T-helper 2 cell treated with Interferon-gamma antibody and Interleukin-4, amounts not matched to agents 5 μg/mL and 100 μg/mL, for 36 hours (primary cell): ENCODE data around the gene RBMS1.
"Not testable (repeated sequence)": the region's sequence is repeated elsewhere in the genome, so short reads cannot be mapped to it uniquely, and the experiment has no call there.

ENCODE experiments used
- DNase-seq: peaks from one replicate; pipeline ENCODE4 v3.0.0; 2021; ENCODE audit warnings: low spot score
- H3K27ac Mint-ChIP-seq: one replicate; pipeline ENCODE4 v1.8.0; 2021; ENCODE audit warnings: mild to moderate bottlenecking, mixed read lengths
- H3K27me3 Mint-ChIP-seq: one replicate; pipeline ENCODE4 v1.8.0; 2021; ENCODE audit warnings: low read depth, mixed read lengths
- H3K36me3 Mint-ChIP-seq: one replicate; pipeline ENCODE4 v1.8.0; 2021; ENCODE audit warnings: low read depth, mixed read lengths
- H3K4me1 Mint-ChIP-seq: one replicate; pipeline ENCODE4 v1.8.0; 2021; ENCODE audit warnings: low read depth, mixed read lengths
- H3K4me3 Mint-ChIP-seq: one replicate; pipeline ENCODE4 v1.8.0; 2022; ENCODE audit warnings: mild to moderate bottlenecking, moderate library complexity, mixed read lengths
- H3K9me3 Mint-ChIP-seq: one replicate; pipeline ENCODE4 v1.8.0; 2021; ENCODE audit warnings: mixed read lengths

Gene RBMS1

GRCh38 chr2:160453111-160453820, 40.3 kb downstream of the RBMS1 start:
- Mint-ChIP-seq H3K27ac (no peak overlapping the region), H3K27me3 (no peaks in the 10 kb centered on the region), H3K4me3 (no peak overlapping the region), H3K4me1 (peaks cover 10% of the 10 kb centered on the region), H3K36me3 (peaks cover 6% of the 10 kb centered on the region), H3K9me3 (peaks cover 4% of the 10 kb centered on the region)
- no peak for DNase-seq

- peaks cover 4% of the 10 kb centered on the region for H3K9me3 Mint-ChIP-seq
- H3K4me1 Mint-ChIP-seq, result peaks cover 14% of the 10 kb centered on the region
These were observed 43.1 kb downstream of the RBMS1 start for GRCh38 chr2:160450486-160450885.

GRCh38 chr2:160448821-160449220, 44.8 kb downstream of the RBMS1 start:
- Mint-ChIP-seq H3K36me3 (peaks cover 17% of the 10 kb centered on the region), H3K4me1 (peaks cover 11% of the 10 kb centered on the region)
- H3K27ac Mint-ChIP-seq, H3K4me3 Mint-ChIP-seq, H3K27me3 Mint-ChIP-seq, DNase-seq, H3K9me3 Mint-ChIP-seq: not testable (repeated sequence)

More at GRCh38 chr2:160450486-160450885, 43.1 kb downstream of the RBMS1 start:
- Mint-ChIP-seq H3K4me3 (no peak overlapping the region), H3K27me3 (no peaks in the 10 kb centered on the region), H3K27ac (no peak overlapping the region), H3K36me3 (peaks cover 13% of the 10 kb centered on the region)
- no peak for DNase-seq

GRCh38 chr2:160445673-160446072, 47.9 kb downstream of the RBMS1 start:
- no peaks in the 10 kb centered on the region for H3K27me3 Mint-ChIP-seq
- H3K4me3 Mint-ChIP-seq, result no peak overlapping the region
- no peak overlapping the region for H3K27ac Mint-ChIP-seq
- peaks cover 23% of the 10 kb centered on the region for H3K36me3 Mint-ChIP-seq
- peaks cover 11% of the 10 kb centered on the region for H3K4me1 Mint-ChIP-seq
- peaks cover 12% of the 10 kb centered on the region for H3K9me3 Mint-ChIP-seq
- no peak for DNase-seq

- peaks cover 9% of the 10 kb centered on the region for H3K4me1 Mint-ChIP-seq
- peaks cover 7% of the 10 kb centered on the region for H3K9me3 Mint-ChIP-seq
- H3K27me3 Mint-ChIP-seq, result no peaks in the 10 kb centered on the region
- peaks cover 29% of the 10 kb centered on the region for H3K36me3 Mint-ChIP-seq
- no peak for DNase-seq
- H3K27ac Mint-ChIP-seq, result no peak overlapping the region
- H3K4me3 Mint-ChIP-seq, result no peak overlapping the region
These were observed 51.0 kb downstream of the RBMS1 start for GRCh38 chr2:160442603-160443002.

- Mint-ChIP-seq H3K36me3 (peaks cover 23% of the 10 kb centered on the region), H3K27ac (no peak overlapping the region), H3K4me1 (peaks cover 7% of the 10 kb centered on the region)
These were observed 52.7 kb downstream of the RBMS1 start for GRCh38 chr2:160440888-160441287.

GRCh38 chr2:160439038-160439437, 54.6 kb downstream of the RBMS1 start:
- Mint-ChIP-seq H3K36me3 (peaks cover 21% of the 10 kb centered on the region), H3K27me3 (peaks cover 15% of the 10 kb centered on the region)
- H3K9me3 Mint-ChIP-seq, DNase-seq, H3K27ac Mint-ChIP-seq, H3K4me3 Mint-ChIP-seq, H3K4me1 Mint-ChIP-seq: not testable (repeated sequence)

More at GRCh38 chr2:160440888-160441287, 52.7 kb downstream of the RBMS1 start:
- no peak for DNase-seq
- Mint-ChIP-seq H3K4me3 (no peak overlapping the region), H3K9me3 (peaks cover 7% of the 10 kb centered on the region), H3K27me3 (peaks cover 14% of the 10 kb centered on the region)

- Mint-ChIP-seq H3K4me1 (peaks cover 21% of the 10 kb centered on the region), H3K27ac (no peak overlapping the region), H3K27me3 (peaks cover 15% of the 10 kb centered on the region), H3K36me3 (peaks cover 17% of the 10 kb centered on the region), H3K9me3 (no peaks in the 10 kb centered on the region), H3K4me3 (no peak overlapping the region)
- DNase-seq, result no peak
These were observed 56.3 kb downstream of the RBMS1 start for GRCh38 chr2:160437273-160437672.

GRCh38 chr2:160434254-160434948, 59.2 kb downstream of the RBMS1 start:
- peaks cover 34% of the 10 kb centered on the region for H3K4me1 Mint-ChIP-seq
- H3K27ac Mint-ChIP-seq, result no peak overlapping the region
- H3K4me3 Mint-ChIP-seq, result no peak overlapping the region
- peaks cover 12% of the 10 kb centered on the region for H3K9me3 Mint-ChIP-seq
- peaks cover 15% of the 10 kb centered on the region for H3K27me3 Mint-ChIP-seq
- no peak for DNase-seq
- H3K36me3 Mint-ChIP-seq, result peaks cover 30% of the 10 kb centered on the region

GRCh38 chr2:160433466-160434140, 60.0 kb downstream of the RBMS1 start:
- DNase-seq, result peak; percentile 29
- Mint-ChIP-seq H3K27ac (no peak overlapping the region), H3K9me3 (peaks cover 12% of the 10 kb centered on the region), H3K36me3 (peaks cover 30% of the 10 kb centered on the region), H3K27me3 (peaks cover 15% of the 10 kb centered on the region), H3K4me1 (peaks cover 36% of the 10 kb centered on the region), H3K4me3 (peak overlapping the region; percentile 36)

GRCh38 chr2:160432633-160433032, 61.0 kb downstream of the RBMS1 start:
- Mint-ChIP-seq H3K4me3 (no peak overlapping the region), H3K4me1 (peaks cover 45% of the 10 kb centered on the region), H3K27ac (no peak overlapping the region), H3K36me3 (peaks cover 25% of the 10 kb centered on the region), H3K27me3 (peaks cover 15% of the 10 kb centered on the region), H3K9me3 (peaks cover 12% of the 10 kb centered on the region)
- DNase-seq, result no peak

- Mint-ChIP-seq H3K9me3 (peaks cover 12% of the 10 kb centered on the region), H3K27ac (no peak overlapping the region), H3K27me3 (peaks cover 6% of the 10 kb centered on the region), H3K4me1 (peaks cover 49% of the 10 kb centered on the region), H3K4me3 (no peak overlapping the region), H3K36me3 (peaks cover 25% of the 10 kb centered on the region)
- DNase-seq, result no peak
These were observed 62.2 kb downstream of the RBMS1 start for GRCh38 chr2:160431441-160431840.

GRCh38 chr2:160430001-160430344, 63.6 kb downstream of the RBMS1 start:
- Mint-ChIP-seq H3K4me3 (no peak overlapping the region), H3K27me3 (no peaks in the 10 kb centered on the region), H3K9me3 (peaks cover 12% of the 10 kb centered on the region), H3K36me3 (peaks cover 29% of the 10 kb centered on the region), H3K4me1 (peaks cover 53% of the 10 kb centered on the region), H3K27ac (no peak overlapping the region)
- no peak for DNase-seq
